ENCODE measurements around the gene JAKMIP1. TPM values are rescaled to one million over a fixed set of nuclear protein-coding genes. Genes with fewer than 3 reads are reported as not detected.

Gene JAKMIP1
- total RNA-seq, 1 donor = not detected

- no peaks in the 10 kb centered on the region for H3K79me2 ChIP-seq (ENCODE audit: insufficient read depth, low read length)
- no peaks in the 10 kb centered on the region for H4K20me1 ChIP-seq (ENCODE audit: insufficient read depth, low read length)
- DNase-seq (ENCODE audit: insufficient read length, low spot score, missing footprints) = no peak
- no peaks in the 10 kb centered on the region for H3K36me3 ChIP-seq (ENCODE audit: insufficient read depth, low read length)
- no peak overlapping the region for H2AFZ ChIP-seq (ENCODE audit: low read length)
- TF ChIP-seq, protein P1, sequence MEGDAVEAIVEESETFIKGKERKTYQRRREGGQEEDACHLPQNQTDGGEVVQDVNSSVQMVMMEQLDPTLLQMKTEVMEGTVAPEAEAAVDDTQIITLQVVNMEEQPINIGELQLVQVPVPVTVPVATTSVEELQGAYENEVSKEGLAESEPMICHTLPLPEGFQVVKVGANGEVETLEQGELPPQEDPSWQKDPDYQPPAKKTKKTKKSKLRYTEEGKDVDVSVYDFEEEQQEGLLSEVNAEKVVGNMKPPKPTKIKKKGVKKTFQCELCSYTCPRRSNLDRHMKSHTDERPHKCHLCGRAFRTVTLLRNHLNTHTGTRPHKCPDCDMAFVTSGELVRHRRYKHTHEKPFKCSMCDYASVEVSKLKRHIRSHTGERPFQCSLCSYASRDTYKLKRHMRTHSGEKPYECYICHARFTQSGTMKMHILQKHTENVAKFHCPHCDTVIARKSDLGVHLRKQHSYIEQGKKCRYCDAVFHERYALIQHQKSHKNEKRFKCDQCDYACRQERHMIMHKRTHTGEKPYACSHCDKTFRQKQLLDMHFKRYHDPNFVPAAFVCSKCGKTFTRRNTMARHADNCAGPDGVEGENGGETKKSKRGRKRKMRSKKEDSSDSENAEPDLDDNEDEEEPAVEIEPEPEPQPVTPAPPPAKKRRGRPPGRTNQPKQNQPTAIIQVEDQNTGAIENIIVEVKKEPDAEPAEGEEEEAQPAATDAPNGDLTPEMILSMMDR (IDR thresholded peaks at IDR 0.05; ENCODE audit: extremely low read depth, low read depth, low read length) = no peak
- no peak overlapping the region for H3K27ac ChIP-seq (ENCODE audit: low read depth, low read length)
- no peaks in the 10 kb centered on the region for H3K4me1 ChIP-seq (ENCODE audit: insufficient read depth, low read length)
- no peak overlapping the region for H3K4me2 ChIP-seq (ENCODE audit: insufficient read depth, low read length)
- no peaks in the 10 kb centered on the region for H3K27me3 ChIP-seq (ENCODE audit: insufficient read depth, low read length)
- no peaks in the 10 kb centered on the region for H3K9me3 ChIP-seq (ENCODE audit: low read depth, low read length)
- no peak overlapping the region for H3K4me3 ChIP-seq (ENCODE audit: insufficient read depth, low read length)
Measured at GRCh38 chr4:6183740-6184139, 16.6 kb downstream of the JAKMIP1 start.

DNA sequence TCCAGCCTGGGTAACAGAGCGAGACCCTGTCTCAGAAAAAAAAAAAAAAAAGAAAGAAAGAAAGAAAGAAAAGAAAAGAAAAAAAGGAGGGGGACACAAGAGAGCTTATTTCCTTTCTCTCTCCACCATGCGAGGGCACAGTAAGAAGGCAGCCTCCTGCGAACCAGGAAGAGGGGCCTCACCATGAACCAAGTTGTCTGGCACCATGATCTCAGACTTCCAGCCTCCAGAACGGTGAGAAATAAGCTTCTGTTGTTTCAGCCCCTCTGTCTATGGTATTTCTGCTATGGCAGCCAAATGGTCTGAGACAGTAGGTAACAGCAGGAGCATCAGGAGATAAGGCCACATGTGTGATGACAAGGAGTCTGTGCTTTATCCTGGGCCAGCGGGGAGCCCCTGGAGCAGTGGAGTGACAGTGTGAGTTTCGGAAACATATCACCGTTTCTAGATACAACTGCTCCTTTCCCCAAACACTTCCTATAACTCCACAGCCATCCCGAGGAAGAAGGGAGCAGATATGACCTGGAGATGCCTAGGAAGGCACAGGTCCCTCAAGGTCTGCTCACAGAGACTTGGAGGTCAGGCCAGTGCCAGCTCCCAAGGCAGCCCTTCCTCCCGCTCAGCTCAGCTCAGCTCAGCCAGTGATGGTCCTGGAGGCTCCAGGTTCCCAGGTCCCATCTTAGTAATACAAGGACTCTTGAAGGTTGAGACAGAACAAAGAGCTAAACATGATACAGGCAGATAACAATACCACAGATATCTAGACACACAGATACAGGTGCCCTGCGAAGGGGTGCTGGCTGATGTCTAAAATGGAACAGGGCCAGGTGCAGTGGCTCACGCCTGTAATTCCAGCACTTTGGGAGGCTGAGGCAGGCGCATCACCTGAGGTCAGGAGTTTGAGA lies 17.7 kb downstream of the JAKMIP1 start:
- no peaks in the 10 kb centered on the region for H3K36me3 ChIP-seq (ENCODE audit: insufficient read depth, low read length)
- H3K4me2 ChIP-seq (ENCODE audit: insufficient read depth, low read length) = no peak overlapping the region
- no peak overlapping the region for H2AFZ ChIP-seq (ENCODE audit: low read length)
- H3K27ac ChIP-seq (ENCODE audit: low read depth, low read length) = no peak overlapping the region
- no peaks in the 10 kb centered on the region for H3K79me2 ChIP-seq (ENCODE audit: insufficient read depth, low read length)
- H3K9me3 ChIP-seq (ENCODE audit: low read depth, low read length) = no peaks in the 10 kb centered on the region
- DNase-seq (ENCODE audit: insufficient read length, low spot score, missing footprints) = peak; percentile 77
- no peak overlapping the region for H3K4me3 ChIP-seq (ENCODE audit: insufficient read depth, low read length)
- H3K4me1 ChIP-seq (ENCODE audit: insufficient read depth, low read length) = no peaks in the 10 kb centered on the region
- no peaks in the 10 kb centered on the region for H3K27me3 ChIP-seq (ENCODE audit: insufficient read depth, low read length)
- no peaks in the 10 kb centered on the region for H4K20me1 ChIP-seq (ENCODE audit: insufficient read depth, low read length)
- TF ChIP-seq, protein P1 (IDR thresholded peaks at IDR 0.05; ENCODE audit: extremely low read depth, low read depth, low read length) = no peak

GRCh38 chr4:6180841-6181631 lies 19.3 kb downstream of the JAKMIP1 start:
- TF ChIP-seq, protein P1 (IDR thresholded peaks at IDR 0.05; ENCODE audit: extremely low read depth, low read depth, low read length) = no peak
- Histone ChIP-seq H3K4me2 (ENCODE audit: insufficient read depth, low read length) (no peak overlapping the region), H3K27me3 (ENCODE audit: insufficient read depth, low read length) (no peaks in the 10 kb centered on the region), H3K27ac (ENCODE audit: low read depth, low read length) (no peak overlapping the region), H3K9me3 (ENCODE audit: low read depth, low read length) (no peaks in the 10 kb centered on the region), H3K4me3 (ENCODE audit: insufficient read depth, low read length) (no peak overlapping the region), H4K20me1 (ENCODE audit: insufficient read depth, low read length) (no peaks in the 10 kb centered on the region), H2AFZ (ENCODE audit: low read length) (no peak overlapping the region), H3K36me3 (ENCODE audit: insufficient read depth, low read length) (no peaks in the 10 kb centered on the region), H3K4me1 (ENCODE audit: insufficient read depth, low read length) (no peaks in the 10 kb centered on the region), H3K79me2 (ENCODE audit: insufficient read depth, low read length) (no peaks in the 10 kb centered on the region)
- DNase-seq (ENCODE audit: insufficient read length, low spot score, missing footprints) = no peak

GRCh38 chr4:6179362-6179761 lies 21.0 kb downstream of the JAKMIP1 start:
- no peaks in the 10 kb centered on the region for H3K9me3 ChIP-seq (ENCODE audit: low read depth, low read length)
- H3K4me1 ChIP-seq (ENCODE audit: insufficient read depth, low read length) = no peaks in the 10 kb centered on the region
- H3K4me3 ChIP-seq (ENCODE audit: insufficient read depth, low read length) = no peak overlapping the region
- TF ChIP-seq, protein P1 (IDR thresholded peaks at IDR 0.05; ENCODE audit: extremely low read depth, low read depth, low read length) = no peak
- no peak overlapping the region for H3K27ac ChIP-seq (ENCODE audit: low read depth, low read length)
- no peak overlapping the region for H2AFZ ChIP-seq (ENCODE audit: low read length)
- no peaks in the 10 kb centered on the region for H4K20me1 ChIP-seq (ENCODE audit: insufficient read depth, low read length)
- no peaks in the 10 kb centered on the region for H3K27me3 ChIP-seq (ENCODE audit: insufficient read depth, low read length)
- H3K4me2 ChIP-seq (ENCODE audit: insufficient read depth, low read length) = no peak overlapping the region
- H3K79me2 ChIP-seq (ENCODE audit: insufficient read depth, low read length) = no peaks in the 10 kb centered on the region
- DNase-seq (ENCODE audit: insufficient read length, low spot score, missing footprints) = no peak
- H3K36me3 ChIP-seq (ENCODE audit: insufficient read depth, low read length) = no peaks in the 10 kb centered on the region
